NCI-H2227 (cell line): ENCODE results near the gene RTL5.
"Not testable (repeated sequence)": the region's sequence is repeated elsewhere in the genome, so short reads cannot be mapped to it uniquely, and the experiment has no call there.

Source experiments
- DNase-seq: peaks from one replicate; lab custom pipeline; 2025; ENCODE audit not compliant: unreplicated experiment; lab: John Stamatoyannopoulos, UW

RTL5 gene

DNA sequence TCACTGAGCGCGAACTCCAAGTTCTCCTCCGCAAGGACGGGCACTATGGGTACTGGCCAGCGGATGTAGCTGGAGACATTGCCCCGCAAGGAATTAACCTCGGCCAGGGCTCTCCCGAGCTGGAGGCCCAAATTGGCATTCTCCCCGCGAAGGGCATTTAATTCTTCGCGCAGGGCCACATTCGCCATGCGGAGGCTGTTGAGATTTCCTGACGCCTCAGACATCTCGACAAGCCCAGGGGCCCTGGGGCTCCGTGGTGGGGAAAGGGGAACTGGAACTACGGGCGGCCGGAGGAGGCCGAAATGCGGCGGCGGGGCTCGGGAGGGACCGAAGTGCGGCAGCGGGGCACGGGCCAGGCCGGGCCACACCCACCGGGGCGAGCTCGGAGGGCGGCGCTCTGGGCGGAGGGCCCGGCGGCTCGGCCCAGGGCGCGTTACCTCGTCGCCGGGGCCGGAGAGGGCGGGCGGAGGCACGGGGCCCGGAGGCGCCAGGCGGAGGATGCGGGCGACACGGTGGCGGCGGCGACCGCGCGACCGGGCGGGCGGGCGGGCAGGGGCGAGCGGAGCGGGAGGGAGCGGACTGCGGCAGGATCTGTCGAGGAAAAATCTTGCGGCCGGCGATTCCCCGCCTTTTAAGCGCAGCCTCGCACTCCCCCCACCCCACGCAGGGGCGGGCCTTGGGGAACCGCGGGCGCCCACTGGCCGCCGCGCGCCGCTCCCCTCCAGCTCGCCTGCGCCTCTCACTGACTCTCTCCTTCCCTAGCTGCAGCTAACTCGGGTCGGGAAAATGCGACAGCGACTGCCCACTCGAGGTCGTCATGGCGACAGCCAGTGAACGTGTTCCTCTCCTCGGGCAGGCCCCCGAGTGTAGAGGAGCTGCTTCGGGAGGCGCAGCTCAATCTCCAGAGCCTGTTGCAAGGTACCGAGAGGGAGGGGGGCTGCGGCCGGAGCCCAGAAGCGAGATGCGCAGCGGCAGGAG, at the start of gene RTL5:
TSS of gene RTL5 (minus strand) at position 599 of the 978 bp plus-strand sequence.
- peak; percentile 99 for DNase-seq

DNA sequence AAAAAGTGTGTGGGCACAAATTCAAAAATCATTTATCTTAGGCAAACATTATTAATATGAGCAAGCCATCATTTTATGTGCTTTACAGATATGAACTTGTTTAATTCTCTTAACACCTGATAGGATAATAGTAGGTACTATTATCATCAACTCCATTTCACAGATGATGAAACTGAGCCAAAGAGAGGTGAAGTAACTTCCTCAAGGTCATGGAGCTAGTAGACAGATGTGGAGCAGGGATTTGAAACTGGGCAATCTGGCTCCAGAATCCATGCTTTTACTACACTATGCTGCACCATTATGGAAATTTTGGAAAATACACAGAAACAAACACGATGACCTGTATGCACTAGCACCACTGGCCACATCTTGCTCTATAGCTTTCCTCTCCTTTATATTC, 48.8 kb upstream of the RTL5 start:
- peak; percentile 19 for DNase-seq

DNA sequence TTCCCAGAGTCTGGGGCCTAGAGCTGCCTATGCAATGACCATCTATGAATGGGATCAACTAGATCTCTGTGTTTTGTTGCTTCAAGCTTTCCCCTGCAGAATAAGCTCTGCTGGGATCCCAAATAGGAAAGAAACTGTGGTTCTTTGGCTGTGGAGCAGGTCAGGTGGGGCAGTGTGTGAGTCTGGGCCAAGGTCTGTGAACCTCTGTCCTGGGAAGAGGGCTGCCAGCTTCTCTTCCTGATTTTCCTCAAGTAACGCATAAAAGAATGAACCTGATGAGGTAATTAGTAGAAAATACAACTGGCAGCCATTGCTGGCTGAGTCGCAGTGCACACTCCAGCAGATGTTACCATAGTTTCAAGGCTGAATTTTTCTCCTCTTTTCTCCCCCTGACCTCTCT, 45.3 kb upstream of the RTL5 start:
- no peak for DNase-seq

DNA sequence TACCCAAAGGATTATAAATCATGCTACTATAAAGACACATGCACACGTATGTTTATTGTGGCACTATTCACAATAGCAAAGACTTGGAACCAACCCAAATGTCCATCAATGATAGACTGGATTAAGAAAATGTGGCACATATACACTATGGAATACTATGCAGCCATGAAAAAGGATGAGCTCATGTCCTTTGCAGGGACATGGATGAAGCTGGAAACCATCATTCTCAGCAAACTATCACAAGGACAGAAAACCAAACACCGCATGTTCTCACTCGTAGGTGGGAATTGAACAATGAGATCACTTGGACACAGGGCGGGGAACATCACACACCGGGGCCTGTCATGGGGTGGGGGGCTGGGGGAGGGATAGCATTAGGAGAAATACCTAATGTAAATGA, 44.6 kb upstream of the RTL5 start:
- DNase-seq, result not testable (repeated sequence)

DNA sequence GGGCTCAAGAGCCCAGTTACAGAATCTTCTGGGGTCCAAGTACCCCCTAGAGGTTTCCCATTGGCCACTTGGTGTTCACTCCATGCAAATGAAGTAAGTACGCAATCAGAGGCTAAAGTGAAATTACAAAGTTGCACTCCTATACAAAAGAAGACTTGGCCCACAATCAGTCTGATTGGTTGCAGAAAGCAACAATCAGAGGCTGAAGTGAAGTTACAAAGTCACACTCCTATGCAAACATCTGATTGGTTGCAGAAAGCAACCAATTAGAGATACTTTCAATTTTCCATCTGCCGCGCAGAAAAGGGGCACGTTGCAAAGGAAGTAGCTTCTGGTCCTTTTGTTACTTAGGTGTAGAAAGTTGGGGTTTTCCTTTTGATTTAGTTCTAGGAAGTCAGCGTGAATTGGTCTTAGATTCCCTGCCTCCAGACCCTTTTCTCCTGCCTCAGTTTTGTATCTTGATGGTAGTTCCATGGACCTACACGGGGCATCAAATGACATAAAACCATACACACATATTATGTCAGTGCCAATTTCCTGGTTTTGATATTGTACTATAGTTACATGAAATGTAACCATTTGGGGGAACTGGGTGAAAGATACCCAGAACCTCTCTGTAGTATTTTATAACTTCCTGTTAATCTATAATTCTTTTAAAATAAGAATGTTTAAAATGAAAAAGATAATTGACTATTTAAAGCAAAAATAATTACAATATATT, 37.5 kb upstream of the RTL5 start:
- DNase-seq, result no peak

DNA sequence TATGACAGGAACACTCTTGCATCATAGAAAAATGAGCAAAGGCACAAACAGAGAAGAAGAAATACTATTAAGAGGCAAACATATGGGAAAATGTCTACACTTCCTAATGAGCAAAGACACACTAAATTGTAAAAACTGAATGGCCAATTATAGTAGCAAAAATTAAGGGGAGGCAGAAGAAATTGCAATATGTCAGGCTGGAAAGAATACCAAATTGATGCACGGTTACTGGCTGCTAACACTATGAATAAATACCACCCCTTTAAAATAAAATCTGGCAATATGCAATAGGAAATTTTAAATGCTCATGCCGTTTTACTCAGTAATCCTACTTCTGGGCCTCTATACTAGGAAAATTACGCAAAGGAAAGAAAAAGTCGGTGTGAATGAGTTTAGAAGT, 33.8 kb upstream of the RTL5 start:
- DNase-seq, result no peak

DNA sequence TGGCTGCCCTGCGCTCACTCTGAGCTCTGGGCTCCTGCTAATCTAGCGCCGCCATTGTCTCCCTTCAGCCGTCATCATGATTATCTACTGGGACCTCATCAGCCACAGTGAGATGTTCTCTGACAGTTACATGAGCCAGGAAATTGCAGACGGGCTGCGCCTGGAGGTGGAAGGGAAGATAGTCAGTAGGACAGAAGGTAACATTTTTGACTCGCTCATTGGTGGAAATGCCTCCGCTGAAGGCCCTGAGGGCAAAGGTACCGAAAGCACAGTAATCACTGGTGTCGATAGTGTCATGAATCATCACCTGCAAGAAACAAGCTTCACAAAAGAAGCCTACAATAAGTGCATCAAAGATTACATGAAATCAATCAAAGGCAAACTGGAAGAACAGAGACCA, 28.1 kb upstream of the RTL5 start:
- no peak for DNase-seq

DNA sequence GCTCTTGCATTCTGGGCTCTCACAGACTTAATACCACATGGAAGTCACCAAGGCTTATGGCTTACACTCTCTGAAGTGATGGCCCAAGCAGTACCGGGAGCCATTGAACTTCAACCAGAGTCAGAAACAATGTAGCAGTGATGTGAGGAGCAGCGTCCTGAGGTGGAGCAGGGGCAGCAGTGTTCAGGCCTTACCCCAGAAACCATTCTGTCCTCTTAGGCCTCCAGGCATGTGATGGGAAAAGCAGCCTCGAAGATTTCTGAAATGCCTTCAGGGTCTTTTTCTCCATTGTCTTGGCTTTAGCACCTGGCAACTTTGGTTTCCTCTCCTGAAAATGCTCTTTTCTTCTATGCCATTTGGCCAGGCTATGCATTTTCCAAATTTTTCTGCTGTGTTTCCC, 27.1 kb upstream of the RTL5 start:
- no peak for DNase-seq

DNA sequence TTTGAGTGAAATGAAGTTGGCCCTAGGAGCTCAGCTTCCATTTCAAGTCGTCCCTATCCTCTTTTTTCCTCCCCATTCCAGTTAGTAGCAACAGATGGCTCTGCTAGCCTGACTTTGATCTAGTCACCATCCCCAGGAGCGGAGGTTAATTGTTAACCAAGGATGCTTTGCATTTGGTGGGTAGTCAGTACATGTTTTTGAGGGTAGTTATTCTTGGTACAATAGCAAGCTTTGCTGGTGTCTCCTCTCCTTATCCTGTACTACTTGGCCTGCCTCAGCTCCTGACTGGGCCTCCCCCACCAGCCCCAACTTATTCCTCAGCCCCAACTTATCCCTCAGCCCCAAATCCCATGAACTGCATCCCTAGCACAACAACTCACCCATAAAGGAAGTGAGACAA, 14.8 kb upstream of the RTL5 start:
- DNase-seq, result no peak

DNA sequence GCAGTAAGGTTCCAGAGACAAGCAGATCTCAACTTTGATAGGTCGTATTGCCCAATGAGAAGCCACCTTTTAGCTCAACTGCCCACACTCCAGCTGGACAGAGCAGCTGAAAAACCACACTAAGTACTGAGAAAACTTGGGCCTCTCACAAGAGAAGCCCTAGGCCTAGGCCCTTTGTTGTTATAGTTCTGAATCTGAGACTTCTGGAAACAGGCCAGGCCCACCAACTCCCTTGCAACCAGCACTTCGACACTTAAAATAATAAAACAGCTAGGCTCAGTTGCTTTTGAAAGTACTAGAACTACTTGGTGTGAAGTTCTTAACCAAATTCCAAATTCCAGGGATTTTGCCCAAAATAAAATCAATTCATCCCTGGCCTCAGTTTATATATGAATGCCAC, 13.5 kb upstream of the RTL5 start:
- DNase-seq, result no peak

DNA sequence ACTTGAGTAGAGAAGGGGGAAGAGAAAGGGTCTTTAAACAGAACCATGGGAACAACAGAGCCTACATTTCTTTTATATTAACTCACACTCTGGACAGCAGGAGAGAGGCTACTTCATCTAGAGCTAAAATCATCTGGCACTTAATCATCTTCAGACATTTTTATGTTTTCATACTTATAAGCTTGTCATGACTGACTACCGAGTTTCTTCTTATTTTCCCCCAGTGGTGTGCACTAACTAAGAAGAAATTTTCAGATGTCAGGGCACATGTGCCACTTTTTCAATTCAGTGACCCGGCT, 11.8 kb upstream of the RTL5 start:
- no peak for DNase-seq

DNA sequence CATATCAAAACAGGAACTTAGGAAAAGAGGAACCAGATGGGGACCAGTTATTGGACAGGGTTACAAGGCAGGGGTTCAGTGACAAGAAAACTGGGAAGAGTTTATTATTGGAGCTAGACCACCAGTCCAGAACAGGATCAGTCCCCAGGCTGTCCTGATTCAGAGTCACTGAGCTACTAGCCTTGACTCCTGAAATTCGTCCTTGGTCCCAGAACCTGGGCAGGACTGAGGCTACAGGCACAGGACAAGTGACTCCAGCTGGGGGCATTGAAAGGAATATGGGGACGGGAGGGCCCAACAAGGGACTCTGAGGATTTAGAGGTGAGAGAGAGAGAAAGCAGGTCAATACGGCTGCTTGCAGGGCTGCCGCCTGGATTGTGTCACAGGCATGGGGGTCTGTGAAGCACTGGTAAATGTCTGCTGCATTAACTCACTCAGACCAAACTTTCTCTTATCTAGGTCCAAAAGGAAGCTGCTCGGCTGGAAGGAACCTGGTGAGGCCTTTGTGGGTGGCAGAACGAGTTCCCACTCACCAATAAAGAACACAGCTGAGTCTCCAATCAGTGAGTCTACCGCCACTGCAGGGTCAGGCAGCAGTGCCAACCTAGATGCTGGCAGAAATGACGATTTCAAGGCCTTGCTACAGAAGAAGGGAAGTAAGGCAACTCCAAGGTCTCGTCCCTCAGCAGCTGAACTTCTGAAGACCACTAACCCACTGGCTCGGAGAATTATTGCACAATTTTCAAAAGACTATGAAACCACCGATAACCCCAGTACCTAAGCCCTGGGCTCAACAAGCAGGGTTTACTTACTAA, 11.3 kb upstream of the RTL5 start:
- no peak for DNase-seq

DNA sequence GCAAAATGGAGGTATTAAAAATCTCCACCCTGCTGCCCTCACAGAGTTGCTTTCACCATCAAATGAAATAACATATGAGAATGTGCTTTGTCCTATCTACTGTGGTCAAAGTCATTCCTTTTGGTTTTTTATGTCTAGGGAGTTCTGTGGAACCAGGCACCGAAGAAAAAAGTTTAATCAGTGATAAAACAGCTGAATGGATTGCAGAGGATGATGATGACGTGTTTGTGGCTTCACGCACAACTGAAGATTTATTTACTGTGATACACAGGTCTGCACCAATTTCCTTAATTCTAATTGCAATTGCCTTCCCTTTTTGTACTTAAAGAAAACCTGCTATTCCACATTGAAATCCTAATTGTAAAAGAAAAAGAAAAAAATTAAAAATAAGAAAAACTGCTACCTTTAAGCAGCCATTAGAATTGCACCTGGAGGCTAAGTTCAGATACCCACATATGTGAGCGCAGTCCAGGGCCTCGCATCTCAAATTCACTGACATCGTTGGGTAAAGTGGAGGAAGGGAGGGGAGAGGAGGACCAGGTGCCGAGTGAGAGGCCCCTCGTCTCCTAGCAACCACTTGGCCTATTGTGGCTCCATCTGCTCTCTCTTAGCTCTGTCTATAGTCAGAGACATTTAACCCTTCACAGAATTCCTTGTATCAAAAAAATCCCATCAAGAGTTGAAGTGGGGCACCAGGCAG, 10.5 kb upstream of the RTL5 start:
- peak; percentile 95 for DNase-seq

DNA sequence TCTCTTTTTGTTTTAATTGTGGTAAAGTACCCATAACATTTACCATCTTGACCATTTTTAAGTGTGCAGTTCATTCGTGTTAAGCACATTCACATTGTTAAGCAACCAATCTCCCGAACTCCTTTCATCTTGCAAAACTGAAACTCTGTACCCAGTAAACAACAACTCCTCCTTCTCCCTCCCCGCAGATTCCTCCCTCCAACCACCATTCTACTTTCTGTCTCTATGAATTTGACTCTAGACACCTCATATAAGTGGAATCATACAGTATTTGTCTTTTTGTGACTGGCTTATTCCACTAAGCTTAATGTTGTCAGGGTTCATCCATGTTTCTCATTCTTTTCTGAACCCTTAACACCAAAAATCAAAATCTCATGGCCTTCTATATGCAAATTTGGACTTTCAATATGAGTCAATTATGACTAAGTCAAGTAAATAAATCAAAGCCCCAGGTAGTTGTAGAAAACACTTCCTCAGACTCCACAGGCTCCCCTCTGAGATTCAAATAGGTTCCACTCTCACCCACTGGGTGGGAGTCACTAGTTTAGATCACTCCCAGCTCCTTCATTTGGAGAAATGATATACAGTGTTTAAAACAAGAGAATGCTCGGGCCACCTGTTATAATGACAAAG, 9.8 kb upstream of the RTL5 start:
- DNase-seq, result no peak

DNA sequence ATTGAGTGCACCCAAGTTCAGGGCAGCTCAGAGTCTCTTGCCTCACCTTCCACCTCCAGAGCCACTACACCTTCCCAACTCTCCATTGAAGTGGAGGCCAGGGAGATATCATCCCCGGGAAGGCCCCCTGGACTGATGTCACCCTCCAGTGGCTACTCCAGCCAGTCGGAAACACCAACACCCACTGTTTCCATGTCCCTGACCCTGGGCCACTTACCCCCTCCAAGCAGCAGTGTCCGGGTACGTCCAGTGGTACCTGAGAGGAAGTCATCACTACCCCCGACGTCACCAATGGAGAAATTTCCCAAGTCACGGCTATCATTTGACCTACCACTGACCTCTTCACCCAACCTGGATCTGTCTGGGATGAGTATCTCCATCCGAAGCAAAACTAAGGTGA, 7.8 kb upstream of the RTL5 start:
- DNase-seq, result no peak

DNA sequence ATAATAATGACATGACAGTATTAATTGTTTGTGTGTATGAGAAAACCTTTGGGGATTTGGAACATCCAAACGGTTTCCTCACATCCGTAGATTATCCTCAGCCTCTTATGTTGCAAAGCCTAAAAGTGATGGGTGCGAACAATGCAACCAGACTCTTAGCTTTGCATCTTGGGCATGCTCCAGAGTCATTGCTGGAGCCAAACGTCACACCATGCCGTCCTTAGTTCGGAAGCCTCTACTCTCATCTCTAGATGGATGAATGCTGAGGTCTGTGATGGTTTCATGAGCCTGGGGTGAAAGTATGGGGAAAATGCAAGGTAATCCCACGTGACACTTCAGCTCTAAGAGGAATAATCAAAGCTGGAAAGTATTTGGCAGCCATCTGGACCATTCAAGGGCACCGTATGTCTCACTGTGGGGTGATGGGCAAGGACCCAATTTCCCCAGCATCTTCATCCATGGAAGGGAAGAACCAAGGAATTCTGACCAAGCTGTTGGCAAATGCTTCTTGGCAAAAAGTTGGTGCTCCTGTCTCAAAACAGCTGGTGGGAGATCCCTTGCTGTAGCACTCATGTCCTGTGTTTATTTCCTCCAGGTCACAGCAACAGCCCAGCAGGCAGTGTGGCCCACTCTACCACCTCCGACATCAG, 6.3 kb upstream of the RTL5 start:
- DNase-seq, result no peak

DNA sequence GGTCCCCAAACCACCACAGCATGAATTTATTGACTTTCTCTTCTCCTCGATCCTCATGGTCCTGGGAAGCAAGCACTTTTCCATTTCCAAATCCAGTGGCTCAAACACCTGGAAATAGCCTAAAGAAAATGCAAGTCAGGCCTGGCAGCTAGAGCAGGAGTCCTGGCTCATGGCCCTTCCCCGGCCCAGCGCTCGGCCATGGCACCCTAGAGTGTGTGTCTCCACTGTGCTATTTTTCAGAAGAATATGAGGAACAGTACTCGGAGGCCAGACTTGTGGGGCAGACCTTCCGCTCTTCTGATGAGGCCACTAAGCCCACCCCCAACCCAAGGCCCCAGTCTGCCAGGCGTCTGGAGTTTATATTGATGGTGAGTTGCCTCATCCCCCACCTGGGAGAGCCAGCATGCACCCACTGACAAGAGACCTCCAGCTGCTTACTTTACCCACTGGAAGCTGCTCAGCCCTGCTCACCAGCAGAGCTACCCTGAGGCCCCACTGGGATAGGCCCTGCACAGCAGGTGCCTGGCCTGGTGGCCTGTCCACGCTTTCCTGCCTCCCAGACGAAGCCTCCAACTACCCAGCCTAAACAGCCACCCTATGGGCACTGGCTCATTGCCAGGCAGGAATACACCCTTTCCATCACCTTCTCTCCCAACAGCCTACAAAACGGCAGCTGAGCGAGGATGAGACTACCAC, 2.3 kb upstream of the RTL5 start:
- no peak for DNase-seq

DNA sequence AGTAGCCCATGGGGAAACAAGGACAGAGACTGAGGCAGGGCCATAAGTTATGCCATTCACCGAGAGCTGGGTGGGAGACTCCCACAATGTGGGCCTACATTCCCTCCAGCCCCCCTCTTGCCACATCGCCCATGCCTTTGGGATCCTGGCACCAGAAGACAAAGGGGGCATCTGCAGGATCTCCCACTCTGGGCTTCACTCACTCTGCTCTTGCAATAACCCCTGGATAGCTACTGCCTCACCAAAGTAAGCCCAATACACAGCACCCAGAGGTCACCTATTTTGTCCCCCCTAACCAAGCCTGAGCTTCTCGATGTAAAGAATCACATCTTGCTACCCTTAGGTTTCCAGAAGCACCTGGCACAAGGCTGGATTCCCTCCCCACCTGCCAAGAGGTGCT, 741 bp upstream of the RTL5 start:
- no peak for DNase-seq

DNA sequence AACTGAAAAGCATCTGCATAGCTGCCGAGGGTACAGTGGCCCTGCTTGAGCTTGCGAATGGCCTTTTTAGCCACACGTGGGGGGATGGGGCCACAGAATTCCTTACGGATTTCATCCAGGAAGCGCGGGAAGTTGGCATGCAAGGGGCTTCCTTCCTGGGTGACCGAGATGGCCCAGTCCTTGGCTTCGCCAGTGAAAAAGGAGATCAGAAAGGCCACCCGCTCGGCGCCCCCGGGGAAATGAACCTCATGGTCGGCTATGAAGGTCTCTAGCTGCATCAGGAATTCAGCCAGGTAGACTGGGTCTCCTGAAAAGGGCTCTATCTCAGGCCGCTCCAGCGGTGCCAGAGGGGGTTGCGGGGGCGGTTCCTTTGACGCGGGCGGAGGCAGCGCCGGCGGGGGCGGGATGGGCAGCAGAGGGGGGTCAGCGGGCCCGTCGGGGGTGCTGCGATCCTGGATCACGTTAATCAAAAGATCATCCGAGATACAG, 909 bp downstream of the RTL5 start:
- DNase-seq, result no peak
